Dermis microvascular lymphatic vessel endothelial cell (primary cell): ENCODE results near the gene ERCC3. TPM values are rescaled to one million over a fixed set of nuclear protein-coding genes. Genes with fewer than 3 reads are reported as not detected.
A peak's percentile ranks its signal among the peaks of the same experiment; 100 is the strongest.
"Not testable (repeated sequence)": the region's sequence is repeated elsewhere in the genome, so short reads cannot be mapped to it uniquely, and the experiment has no call there.

ENCODE experiments used
- DNase-seq, 2 donors: peaks; one replicate each; pipeline versions ENCODE4 v3.0.0 to v3.0.0-alpha.2; 2010; ENCODE audit warnings: low read depth in 2 of 2
- total RNA-seq: library from RNA; depleted of rRNA; stranded (reverse); fragments of >200 nt; gene quantifications from 2 replicates; pipeline ENCODE4 v1.2.1, GENCODE V29; 2014

Gene ERCC3
- total RNA-seq, 1 donor from 2014 or later: 26.1 TPM

DNA sequence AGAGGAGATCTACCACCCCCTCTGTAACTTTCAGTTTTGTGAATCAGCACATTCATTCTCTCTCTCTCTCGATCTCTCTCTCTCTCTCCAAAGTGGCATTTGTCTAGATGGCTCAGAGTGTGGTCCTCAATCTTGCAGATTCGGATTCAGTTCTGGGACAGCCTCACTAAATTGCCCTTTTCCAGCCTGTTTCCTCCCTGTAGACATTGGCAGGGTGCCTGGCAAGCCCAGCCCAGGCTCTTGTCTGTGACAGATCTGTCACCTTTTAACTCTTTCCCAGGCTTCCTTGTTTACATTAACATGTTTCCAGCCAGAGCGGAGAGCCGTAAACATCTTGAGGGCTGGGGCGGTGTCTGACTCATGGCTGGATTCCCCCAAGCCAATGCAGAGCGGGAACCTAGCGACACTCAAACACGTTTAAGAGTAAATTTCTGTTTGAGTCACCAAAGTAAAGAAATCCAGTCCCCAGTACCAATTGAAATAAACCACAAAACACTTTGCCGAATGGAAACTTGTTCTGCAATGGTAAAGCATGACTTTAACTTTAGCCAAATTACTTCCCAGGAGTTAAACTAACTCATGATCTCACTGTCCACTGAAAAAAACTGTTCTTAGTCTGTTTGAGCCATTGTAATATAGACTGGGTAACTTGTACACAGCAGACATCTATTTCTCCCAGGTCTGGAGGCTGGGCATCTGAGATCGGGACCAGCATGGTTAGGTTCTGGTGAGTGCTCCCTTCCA is 67.3 kb downstream of the ERCC3 start:
- DNase-seq: peak in 1 of 2 donors; percentile 91

DNA sequence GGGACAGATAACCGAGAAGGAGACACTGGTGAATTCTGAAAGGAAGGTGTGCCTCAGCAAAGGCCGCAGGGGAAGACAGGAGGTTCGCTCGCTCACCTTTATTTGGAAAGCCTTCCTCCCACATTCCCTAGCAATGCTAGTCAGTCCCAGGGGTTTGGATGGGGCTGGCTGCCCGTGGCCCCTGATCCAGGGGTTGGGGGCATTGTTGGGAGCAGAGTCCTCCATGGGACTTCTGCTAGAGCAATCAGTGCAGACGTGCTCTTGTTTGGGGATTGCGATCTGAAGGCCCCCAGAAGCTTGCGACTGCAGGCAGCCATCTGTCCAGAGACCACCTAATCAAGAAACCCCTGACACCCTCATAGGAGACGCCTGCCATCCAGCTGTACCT is 67.8 kb downstream of the ERCC3 start:
- no peak for DNase-seq

DNA sequence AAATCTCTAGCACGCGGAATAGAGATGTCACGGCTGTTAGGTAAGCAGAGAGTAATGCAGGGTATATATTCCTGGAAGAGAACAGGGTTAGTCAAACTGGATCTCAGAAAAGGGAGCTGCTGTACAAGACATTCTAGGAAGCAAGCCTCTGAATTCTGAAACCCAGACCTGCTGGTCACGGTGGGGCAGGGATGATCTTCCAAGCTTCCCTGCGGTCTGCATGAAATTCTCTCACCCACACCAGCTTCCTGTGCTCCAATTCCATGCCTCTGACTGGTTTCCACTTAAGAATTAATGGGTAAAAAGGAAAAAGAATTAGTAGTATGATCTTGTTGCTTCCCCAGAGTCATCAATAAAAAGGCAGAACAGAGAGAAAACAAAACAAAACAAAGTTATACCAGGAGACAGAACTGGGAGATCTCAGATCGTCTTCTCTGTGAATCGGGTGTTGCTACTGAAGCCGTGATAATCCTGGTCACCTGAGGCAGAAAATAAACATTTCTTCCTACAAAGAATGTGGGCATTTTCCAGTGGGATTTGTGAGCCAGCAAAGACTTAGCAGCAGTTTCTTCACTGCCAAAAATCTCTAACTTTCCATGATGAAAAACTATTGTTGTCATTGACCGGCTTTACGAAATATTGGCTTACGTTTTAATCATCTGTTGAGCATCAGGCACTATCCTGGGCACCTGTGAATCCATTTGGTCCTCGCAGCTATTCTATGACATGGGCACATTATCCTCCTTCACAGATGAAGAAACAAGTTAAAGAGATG is 68.6 kb downstream of the ERCC3 start:
- DNase-seq: peak in 1 of 2 donors; percentile 42

DNA sequence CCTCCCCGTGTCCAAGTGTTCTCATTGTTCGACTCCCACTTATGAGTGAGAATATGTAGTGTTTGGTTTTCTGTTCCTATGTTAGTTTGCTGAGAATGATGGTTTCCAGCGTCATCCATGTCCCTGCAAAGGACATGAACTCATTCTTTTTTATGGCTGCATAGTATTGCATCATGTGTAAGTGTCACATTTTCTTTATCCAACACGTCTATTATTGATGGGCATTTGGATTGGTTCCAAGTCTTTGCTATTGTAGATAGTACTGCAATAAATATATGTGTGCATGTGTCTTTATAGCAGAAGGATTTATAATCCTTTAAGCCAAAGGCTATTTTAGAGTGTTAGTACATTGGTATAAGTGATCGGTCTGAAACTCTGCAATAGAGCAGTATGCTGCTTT is 69.8 kb downstream of the ERCC3 start:
- DNase-seq: not testable (repeated sequence)

DNA sequence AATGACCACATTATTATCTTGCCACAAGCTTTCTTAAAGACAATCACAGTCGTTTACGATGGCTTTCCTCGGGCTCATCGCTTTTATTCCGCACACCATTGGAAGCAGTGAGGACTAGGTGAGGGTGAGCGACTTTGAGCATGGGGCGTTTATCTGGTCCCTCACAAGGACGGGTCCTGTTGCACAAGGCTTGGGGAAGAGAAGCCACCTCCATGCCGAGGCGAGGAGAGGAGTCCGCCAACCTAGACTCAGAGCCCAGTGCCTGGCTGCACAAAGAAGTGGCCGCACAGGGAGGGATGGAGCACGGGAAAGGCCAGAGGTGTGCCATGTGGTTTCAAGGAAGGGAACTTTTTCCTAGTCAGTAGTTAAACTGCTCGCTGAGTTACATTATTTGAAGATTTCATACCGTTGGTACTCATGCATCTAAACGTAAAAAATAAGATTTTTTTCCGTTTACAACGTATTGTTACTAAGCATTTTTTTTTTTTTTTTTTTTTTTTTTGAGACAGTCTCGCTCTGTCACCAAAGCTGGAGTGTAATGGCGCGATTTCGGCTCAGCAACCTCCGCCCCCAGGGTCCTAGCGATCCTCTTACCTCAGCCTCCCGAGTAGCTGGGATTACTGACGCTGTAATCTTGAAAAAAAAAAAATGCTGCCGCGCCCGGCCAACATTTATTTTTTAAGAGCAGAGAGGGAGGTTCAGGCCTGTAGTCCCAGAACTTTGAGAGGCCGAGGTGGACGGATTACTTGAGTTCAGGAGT is 73.0 kb downstream of the ERCC3 start:
- DNase-seq: no peak

DNA sequence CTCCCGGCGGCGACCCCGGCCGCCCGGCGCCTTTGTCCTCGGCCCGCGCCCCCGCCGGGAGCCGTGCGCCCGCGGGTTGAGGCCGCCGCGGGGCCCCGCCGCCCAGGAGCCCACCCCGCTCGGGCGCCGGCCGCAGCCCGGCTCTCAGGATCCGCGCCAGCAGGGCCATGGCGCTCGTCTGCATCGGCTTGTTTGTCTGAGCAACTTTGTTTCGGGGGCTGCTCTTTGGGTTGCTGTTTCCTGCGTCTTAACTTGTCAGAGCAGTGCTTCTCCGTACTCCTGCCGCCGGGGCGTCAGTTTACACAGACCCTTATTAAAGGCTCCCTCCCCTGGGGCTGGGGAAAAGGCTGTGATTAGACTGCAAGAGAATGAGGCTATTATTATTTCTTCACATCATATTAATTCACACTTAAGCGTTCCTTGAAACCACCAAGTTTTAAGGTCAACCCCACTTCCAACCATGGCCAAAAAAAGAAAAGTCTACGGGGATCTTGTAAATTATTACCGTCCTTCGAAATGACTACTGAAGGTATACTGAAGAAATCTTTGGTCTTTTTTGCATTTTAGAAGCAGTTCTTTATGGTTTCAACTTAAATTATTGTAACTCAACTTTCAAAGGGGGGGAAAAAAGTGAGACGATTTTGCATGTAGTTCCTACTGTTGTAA is 73.7 kb downstream of the ERCC3 start, which contains the start of gene CYP27C1:
Gene CYP27C1, minus strand, starts transcription at position 198 of the 666 bp plus-strand sequence. Its CDS starts 29 bp downstream, at position 169.
- peak in 1 of 2 donors; percentile 15 for DNase-seq

DNA sequence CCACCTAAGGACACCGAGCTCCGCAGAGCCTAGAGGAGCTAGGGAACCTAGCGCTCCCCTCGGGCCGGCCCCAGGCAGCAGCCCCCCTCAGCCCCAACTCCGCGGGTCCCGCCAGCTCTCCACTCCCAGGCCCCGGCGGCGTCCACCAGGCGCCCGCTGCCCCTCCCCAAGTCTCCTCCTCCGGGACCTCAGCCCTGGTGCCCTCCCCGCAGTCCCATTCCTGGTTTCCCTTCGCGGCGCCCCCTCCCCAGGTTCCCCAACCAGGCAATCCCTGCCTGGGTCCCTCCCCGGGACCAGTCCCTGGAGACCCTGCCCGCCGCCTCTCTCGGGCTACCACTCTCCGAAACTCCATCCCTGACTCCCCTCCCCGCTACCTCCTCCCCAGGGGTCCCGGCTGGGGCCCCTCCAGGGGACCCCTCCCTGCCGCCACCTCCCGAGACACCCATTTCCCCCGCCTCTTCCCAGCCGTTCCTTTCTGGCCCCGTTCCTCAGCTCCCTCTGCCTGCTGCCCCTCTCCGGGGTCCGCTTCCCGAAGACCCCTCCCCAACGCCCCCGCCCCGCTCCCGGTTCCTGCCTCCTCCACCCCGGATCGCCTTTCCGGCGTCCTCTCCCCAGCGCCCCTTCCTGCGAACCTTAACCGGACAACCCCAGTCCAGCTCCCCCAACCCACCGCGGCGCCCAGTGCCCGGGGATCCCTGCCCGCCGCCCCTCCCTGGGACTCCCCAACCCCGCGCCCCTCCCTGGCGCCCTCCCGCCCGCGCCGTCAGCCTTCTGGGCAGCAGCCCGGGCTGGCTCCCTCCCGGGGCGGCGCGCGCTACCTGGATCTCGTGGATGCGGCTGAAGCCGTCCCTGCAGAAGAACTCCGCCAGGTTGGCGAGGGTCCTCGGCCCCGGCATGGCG is 74.5 kb downstream of the ERCC3 start:
- DNase-seq: peak in 1 of 2 donors; percentile 17

DNA sequence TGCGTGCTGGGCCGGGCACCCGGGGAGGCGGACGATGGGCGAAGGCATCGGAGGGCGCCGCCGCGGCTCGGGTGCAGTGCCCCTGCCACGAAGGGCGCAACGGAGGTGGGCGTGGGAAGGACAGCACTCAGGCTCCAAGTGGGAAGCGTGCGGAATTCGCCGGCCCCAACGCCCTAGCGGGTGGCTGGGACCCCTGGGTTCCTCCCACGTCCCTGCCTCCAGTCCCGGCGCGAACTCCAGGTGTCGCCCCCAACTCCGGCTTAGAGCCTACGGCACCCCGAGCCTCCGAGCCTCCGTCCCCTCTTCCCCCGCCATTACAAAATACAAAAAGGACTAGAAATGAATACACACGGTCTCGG is 75.2 kb downstream of the ERCC3 start:
- no peak for DNase-seq

DNA sequence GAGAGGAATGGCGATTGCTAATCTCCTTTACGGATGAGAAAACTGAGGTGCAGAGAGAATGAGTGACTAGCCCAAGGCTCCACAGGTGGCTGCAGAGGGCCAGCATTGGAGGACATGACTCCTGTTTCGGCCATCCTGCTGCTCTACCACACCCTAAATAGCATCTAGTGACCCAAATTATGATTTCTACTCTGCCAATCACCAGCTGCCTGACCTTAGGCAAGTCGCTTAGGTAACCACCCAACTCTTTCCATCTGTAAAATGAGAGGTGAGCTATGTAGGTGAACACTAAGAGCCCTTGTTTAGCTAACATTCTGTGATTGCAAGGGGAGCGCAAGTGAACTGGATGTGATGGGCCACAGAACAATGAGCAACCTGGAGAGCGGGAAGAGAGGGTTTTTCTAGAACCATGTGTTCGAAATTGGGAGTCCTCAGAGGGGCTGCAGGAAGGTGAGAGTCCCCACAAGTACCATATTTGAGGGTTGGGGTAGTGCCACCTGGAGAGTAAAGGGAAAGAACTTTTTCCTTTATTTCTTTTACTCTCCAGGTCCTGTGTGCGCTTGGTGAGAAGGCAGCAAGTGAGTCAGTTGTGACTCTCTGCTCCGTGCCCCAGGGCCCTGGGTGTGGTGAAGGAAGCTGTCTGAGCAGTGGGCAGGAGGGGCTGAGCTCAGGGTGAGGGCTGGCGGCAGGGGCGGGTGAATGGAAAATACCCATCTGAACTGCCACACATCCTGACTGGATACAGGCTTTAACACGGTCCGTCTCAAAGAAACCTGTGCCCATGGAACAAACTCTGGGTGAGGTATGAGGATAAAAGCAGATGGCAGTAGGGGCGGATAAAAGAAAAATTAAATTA is 76.2 kb downstream of the ERCC3 start:
- DNase-seq: peak in 1 of 2 donors; percentile 60

GRCh38 chr2:127216593-127216992 is 77.4 kb downstream of the ERCC3 start:
- no peak for DNase-seq

DNA sequence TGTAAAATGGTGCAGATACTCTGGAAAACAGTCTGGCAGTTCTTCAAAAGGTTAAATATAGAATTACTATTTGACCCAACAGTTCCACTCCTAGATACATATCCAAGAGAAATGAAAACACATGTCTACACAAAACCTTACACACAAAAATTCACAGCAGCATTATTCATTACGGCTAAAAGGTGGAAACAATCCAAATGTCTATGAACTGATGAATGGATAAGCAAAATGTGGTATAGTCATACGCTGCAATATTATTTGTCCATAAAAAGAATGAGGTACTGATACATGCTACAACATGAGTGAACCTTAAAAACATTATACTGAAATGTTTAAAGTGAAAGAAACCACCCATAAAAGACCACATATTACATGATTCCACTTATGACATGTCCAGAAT is 77.8 kb downstream of the ERCC3 start:
- DNase-seq: no peak

- DNase-seq: not testable (repeated sequence)
These were observed 79.7 kb downstream of the ERCC3 start for GRCh38 chr2:127214201-127214600.

DNA sequence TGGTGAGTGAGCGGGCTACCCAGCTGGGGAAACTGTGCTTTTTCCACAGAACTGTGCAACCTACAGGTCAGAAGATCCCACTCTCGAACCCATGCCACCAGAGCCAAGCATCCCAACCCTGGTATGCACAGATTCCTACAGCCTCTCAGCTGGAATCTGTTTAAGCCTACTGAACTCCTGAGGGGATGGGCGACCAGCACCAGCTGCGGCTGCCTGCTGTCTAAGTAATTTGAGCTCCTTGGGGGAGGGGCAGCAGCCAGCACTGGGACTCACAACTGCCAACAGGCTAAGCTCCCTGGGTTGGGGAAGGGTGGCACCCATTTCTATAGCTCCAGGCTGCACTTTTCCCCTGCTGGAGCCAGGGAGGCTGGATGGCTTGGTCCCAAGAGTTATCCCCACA is 85.6 kb downstream of the ERCC3 start:
- DNase-seq: no peak

Other genes with a start within 250 kb of the ERCC3 start
- 27.4 and 37.6 TPM in 2 replicates for gene BIN1, start 187.0 kb downstream of the ERCC3 start, total RNA-seq
- gene CYP27C1, start 73.8 kb downstream of the ERCC3 start, total RNA-seq: under 0.01 TPM in 1 of 2 replicates, not detected in the other
- 13.2 and 19.1 TPM in 2 replicates for gene MAP3K2, start 93.8 kb upstream of the ERCC3 start, total RNA-seq
- under 0.01 TPM in 2 replicates for gene PROC, start 124.3 kb upstream of the ERCC3 start, total RNA-seq
- 21.7 and 26.2 TPM in 2 replicates for gene IWS1, start 232.3 kb upstream of the ERCC3 start, total RNA-seq
- 0.13 TPM in 2 replicates for gene MYO7B, start 241.5 kb upstream of the ERCC3 start, total RNA-seq